Measurements from ENCODE around the gene NPHP1. TPM values are rescaled to one million over a fixed set of nuclear protein-coding genes. Genes with fewer than 3 reads are reported as not detected.
A peak's percentile ranks its signal among the peaks of the same experiment; 100 is the strongest.

Gene NPHP1
- total RNA-seq, 2 donors from 2014 or later: 0.40 to 0.42 TPM

DNA sequence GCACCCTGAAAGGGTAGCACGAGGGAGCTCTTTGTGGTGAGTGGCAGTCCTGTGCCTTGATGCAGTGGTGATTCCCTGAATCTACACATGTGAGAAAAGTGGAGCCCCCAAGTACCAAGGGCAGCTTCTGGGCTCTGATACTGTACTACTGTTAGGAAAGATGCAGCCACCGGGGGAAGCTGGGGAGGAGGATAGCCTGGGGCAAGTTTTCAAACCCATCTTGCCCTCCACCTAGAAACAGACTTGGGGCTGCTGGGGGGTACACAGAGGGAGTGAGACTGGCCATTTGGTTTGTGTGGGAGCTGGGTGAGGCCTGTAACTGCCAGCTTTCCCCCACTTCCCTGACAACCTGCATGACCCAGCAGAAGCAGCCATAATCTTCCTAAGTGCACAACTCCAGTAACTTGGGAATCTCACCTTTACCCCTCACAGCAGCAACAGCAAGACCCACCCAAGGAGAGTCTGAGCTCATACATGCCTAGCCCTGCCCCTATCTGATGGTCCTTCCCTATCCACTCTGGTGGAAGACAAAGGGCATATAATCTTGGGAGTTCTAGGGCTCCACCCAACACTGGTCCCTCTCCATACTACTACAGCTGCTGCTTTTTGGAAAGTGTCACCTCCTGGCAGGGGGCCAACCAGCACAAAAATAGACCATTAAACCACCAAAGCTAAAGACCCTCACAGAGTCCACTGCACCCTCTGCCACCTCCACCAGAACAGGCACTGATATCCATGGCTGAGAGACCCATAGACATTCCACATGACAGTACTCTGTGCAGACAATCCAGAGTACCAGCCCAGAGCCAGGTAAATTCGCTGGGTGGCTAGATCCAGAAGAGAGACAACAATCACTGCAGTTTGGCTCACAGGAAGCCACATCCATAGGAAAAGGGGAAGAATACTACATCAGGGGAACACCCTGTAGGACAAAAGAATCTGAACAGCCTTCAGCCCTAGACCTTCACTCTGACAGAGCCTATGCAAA lies 97.4 kb downstream of the NPHP1 start:
- DNase-seq: peak; percentile 68
- Histone ChIP-seq H3K9me3 (no peaks in the 10 kb centered on the region), H3K27ac (peak overlapping the region; percentile 64), H3K4me1 (peaks cover 3% of the 10 kb centered on the region), H3K4me3 (no peak overlapping the region), H3K27me3 (no peaks in the 10 kb centered on the region), H3K36me3 (no peaks in the 10 kb centered on the region), H3K9ac (ENCODE audit: low read depth in 2 of 2, low read length in 2 of 2) (peak overlapping the region; percentile 27 to 40)
- TF ChIP-seq, protein P1, sequence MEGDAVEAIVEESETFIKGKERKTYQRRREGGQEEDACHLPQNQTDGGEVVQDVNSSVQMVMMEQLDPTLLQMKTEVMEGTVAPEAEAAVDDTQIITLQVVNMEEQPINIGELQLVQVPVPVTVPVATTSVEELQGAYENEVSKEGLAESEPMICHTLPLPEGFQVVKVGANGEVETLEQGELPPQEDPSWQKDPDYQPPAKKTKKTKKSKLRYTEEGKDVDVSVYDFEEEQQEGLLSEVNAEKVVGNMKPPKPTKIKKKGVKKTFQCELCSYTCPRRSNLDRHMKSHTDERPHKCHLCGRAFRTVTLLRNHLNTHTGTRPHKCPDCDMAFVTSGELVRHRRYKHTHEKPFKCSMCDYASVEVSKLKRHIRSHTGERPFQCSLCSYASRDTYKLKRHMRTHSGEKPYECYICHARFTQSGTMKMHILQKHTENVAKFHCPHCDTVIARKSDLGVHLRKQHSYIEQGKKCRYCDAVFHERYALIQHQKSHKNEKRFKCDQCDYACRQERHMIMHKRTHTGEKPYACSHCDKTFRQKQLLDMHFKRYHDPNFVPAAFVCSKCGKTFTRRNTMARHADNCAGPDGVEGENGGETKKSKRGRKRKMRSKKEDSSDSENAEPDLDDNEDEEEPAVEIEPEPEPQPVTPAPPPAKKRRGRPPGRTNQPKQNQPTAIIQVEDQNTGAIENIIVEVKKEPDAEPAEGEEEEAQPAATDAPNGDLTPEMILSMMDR (IDR thresholded peaks at IDR 0.05): no peak
- intact Hi-C loops (cut with DNase I): no loop called here

DNA sequence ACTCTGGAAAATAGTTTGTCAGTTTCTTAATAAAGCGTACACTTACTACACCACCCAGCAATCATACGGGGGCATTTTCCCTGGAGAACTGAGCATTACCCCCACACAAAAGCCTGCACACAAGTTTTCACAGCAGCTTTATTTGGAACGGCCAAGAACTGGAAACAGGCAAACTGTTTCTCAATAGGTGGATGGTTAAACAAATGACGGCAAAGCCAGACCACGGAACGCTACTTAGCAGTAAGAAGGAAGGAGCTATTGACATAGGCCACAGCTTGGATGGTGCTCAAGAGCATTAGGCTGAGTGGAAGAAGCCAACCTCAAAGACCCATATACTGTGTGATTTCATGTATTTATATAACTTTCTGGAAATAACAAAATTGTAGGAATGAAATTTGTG lies 98.2 kb downstream of the NPHP1 start:
- peak overlapping the region; percentile 64 for H3K27ac ChIP-seq
- H3K27me3 ChIP-seq: no peaks in the 10 kb centered on the region
- no peak overlapping the region for H3K4me3 ChIP-seq
- H3K36me3 ChIP-seq: no peaks in the 10 kb centered on the region
- H3K9me3 ChIP-seq: no peaks in the 10 kb centered on the region
- peaks cover 3% of the 10 kb centered on the region for H3K4me1 ChIP-seq
- DNase-seq: peak; percentile 32
- TF ChIP-seq, protein P1 (IDR thresholded peaks at IDR 0.05): no peak
- peak overlapping the region; percentile 27 to 60 for H3K9ac ChIP-seq (ENCODE audit: low read depth in 2 of 2, low read length in 2 of 2)
- intact Hi-C loops (cut with DNase I): no loop called here

DNA sequence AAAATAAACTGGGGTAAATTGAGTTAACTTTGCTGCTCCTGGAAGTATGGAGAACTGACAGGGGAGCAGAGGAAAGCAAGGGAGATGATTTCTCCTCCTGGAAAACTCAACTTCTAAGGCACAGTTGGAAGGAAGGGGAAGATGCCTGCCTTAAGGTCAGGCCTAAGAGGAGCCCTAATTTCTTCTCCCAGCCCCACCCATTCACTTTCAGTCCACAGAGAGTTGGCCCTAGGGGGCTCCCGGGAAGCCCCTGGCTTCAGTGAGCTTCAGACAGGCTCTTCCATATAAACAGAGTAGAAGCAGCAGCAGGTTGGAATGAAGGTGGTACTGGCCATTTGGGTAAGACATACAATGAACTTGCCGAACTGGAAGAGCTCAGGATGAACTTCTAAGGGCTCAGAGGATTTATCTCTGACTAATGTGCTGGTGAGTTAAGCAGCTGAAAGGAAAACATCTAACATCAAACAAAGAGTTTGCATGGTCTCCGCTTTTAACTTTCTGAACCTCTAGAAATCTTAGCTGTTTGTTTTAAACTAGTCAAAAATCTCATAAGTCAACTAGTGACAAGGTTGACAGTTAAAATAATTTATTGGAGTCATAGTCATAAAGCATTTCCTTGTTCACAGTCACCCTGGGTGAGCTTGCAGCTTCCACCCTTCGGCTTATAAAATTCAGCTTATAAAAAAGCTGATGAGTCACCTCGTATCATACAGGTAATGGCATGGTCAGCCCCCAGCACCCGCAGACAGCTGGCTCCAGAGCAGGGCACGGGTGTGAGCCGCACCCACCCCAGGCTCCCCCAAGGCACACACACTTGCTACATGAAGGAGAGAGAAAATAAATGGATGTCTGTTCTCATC lies 99.0 kb downstream of the NPHP1 start:
- peak overlapping the region; percentile 10 for H3K4me3 ChIP-seq
- intact Hi-C loops (cut with DNase I): no loop called here
- no peaks in the 10 kb centered on the region for H3K9me3 ChIP-seq
- no peaks in the 10 kb centered on the region for H3K36me3 ChIP-seq
- DNase-seq: peak; percentile 82
- peak overlapping the region; percentile 64 for H3K27ac ChIP-seq
- peak overlapping the region in 1 of 2 donors; percentile 22 for H3K9ac ChIP-seq (ENCODE audit: low read depth in 2 of 2, low read length in 2 of 2)
- peaks cover 7% of the 10 kb centered on the region for H3K4me1 ChIP-seq
- no peaks in the 10 kb centered on the region for H3K27me3 ChIP-seq
- TF ChIP-seq, protein P1 (IDR thresholded peaks at IDR 0.05): no peak

DNA sequence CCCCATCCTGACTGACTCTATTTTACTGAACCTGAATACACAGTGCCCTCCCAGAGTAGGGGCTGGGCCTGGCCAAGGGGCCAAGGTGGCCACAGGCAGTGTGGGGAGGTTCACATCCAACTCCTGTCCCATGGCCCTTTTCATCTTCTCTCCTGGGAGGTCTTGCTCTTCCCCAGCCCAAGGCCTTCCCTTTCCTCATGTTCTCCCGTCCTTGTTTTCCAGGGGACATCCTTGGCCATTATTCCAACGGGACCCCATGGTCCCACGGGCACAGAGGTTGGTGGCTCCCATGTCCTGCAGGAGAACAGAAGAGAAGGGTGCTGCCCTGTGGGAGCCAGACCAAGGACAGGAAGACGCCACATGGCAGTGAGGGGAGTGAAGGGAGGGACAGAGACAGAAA lies 99.6 kb downstream of the NPHP1 start:
- Histone ChIP-seq H3K4me3 (no peak overlapping the region), H3K4me1 (peaks cover 7% of the 10 kb centered on the region), H3K9ac (ENCODE audit: low read depth in 2 of 2, low read length in 2 of 2) (peak overlapping the region in 1 of 2 donors; percentile 22), H3K27me3 (no peaks in the 10 kb centered on the region), H3K36me3 (no peaks in the 10 kb centered on the region), H3K9me3 (no peaks in the 10 kb centered on the region), H3K27ac (peak overlapping the region; percentile 64)
- TF ChIP-seq, protein P1 (IDR thresholded peaks at IDR 0.05): no peak
- no peak for DNase-seq
- intact Hi-C loops (cut with DNase I): no loop called here

DNA sequence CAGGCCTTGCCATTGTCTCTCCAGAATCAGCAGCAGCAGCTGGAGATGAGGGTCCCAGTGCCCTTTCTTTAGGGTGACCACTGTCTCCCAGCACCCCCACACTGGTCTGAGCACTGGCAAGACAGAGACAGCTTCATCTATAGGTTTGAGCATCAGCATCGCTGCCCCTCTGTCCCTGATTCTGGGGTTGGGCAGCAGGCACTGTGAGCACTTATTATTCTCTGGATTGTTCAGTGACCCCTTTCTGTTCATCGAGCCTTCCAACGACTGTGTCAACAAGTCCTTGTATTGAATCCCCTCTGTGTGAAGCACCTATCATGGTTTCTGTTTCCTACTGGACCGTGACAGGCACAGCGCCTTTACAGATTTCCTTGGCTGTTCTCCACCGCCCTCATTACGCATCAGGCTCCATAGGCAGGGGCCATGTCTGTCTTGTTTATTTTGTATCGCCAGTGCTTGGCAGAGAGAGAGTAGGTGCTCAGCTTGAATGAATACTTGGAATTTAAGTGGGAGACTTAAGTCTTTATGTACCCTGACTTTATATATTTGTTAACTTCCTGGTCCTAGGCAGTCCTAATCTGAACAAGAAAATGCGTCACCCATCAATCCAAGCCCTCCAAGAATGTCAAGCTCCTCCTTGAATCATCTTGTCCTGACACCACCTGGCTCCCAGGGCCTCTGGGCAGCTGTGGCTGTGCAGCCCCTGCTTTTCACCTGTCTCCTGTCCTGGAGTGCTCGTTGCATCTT lies 100.6 kb downstream of the NPHP1 start:
- no peak for DNase-seq
- Histone ChIP-seq H3K9ac (ENCODE audit: low read depth in 2 of 2, low read length in 2 of 2) (peak overlapping the region in 1 of 2 donors; percentile 5), H3K27ac (peak overlapping the region; percentile 71), H3K4me3 (no peak overlapping the region), H3K36me3 (no peaks in the 10 kb centered on the region), H3K27me3 (no peaks in the 10 kb centered on the region), H3K4me1 (peaks cover 7% of the 10 kb centered on the region), H3K9me3 (no peaks in the 10 kb centered on the region)
- TF ChIP-seq, protein P1 (IDR thresholded peaks at IDR 0.05): no peak
- intact Hi-C loops (cut with DNase I): no loop called here
